Erythroblast (primary cell): ENCODE measurements around the gene BACH2.

Source experiments
- GATA1 ChIP-seq: IDR thresholded peaks from 2 replicates; pipeline ENCODE4 v1.6.1; 2011; ENCODE audit warnings: low read depth, mild to moderate bottlenecking, control low read depth, low read length, moderate library complexity
- POLR2A ChIP-seq: IDR thresholded peaks from 2 replicates; pipeline ENCODE4 v1.6.1; 2011; ENCODE audit warnings: mild to moderate bottlenecking, low read length

- no peak for TF ChIP-seq POLR2A
- TF ChIP-seq GATA1, result no peak
Measured at GRCh38 chr6:90082847-90083246, 213.8 kb downstream of the BACH2 start.
